OCI-LY3 (cell line): Measurements from ENCODE around the gene TAC4.

ENCODE experiments used
- CTCF ChIP-seq: fragments of 200-600, 300-600 bp; sonication (generic); IDR thresholded peaks from 2 replicates; pipeline ENCODE4 v1.5.1; 2014; ENCODE audit warnings: antibody characterized with exemption, low read length, low read depth
- EZH2phosphoT487 ChIP-seq: fragments of 200-600 bp; shearing (Covaris generic); IDR thresholded peaks from 2 replicates; pipeline ENCODE4 v1.6.1; 2018; ENCODE audit warnings: antibody characterized with exemption, mixed run types, low read depth

GRCh38 chr17:49822829-49823228 lies 25.0 kb downstream of the TAC4 start:
- no peak for TF ChIP-seq CTCF
- no peak for TF ChIP-seq EZH2phosphoT487
